ENCODE measurements around the gene PCDHA13. TPM values are rescaled to one million over a fixed set of nuclear protein-coding genes. Genes with fewer than 3 reads are reported as not detected.
"Not testable (repeated sequence)": the region's sequence is repeated elsewhere in the genome, so short reads cannot be mapped to it uniquely, and the experiment has no call there.

Gene PCDHA13, protein sequence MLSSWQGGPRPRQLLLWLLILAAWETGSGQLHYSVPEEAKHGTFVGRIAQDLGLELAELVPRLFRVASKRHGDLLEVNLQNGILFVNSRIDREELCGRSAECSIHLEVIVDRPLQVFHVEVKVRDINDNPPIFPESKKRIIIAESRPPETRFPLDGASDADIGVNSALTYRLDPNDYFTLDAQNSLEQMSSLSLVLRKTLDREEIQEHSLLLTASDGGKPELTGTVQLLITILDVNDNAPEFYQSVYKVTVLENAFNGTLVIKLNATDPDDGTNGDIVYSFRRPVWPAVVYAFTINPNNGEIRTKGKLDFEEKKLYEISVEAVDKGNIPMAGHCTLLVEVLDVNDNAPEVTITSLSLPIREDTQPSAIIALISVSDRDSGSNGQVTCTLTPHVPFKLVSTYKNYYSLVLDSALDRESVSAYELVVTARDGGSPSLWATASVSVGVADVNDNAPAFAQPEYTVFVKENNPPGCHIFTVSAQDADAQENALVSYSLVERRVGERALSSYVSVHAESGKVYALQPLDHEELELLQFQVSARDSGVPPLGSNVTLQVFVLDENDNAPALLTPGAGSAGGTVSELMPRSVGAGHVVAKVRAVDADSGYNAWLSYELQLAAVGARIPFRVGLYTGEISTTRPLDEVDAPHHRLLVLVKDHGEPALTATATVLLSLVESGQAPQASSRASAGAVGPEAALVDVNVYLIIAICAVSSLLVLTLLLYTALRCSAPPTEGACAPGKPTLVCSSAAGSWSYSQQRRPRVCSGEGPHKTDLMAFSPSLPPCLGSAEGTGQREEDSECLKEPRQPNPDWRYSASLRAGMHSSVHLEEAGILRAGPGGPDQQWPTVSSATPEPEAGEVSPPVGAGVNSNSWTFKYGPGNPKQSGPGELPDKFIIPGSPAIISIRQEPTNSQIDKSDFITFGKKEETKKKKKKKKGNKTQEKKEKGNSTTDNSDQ
- under 0.01 TPM in 1 of 2 replicates, not detected in the other for total RNA-seq

DNA sequence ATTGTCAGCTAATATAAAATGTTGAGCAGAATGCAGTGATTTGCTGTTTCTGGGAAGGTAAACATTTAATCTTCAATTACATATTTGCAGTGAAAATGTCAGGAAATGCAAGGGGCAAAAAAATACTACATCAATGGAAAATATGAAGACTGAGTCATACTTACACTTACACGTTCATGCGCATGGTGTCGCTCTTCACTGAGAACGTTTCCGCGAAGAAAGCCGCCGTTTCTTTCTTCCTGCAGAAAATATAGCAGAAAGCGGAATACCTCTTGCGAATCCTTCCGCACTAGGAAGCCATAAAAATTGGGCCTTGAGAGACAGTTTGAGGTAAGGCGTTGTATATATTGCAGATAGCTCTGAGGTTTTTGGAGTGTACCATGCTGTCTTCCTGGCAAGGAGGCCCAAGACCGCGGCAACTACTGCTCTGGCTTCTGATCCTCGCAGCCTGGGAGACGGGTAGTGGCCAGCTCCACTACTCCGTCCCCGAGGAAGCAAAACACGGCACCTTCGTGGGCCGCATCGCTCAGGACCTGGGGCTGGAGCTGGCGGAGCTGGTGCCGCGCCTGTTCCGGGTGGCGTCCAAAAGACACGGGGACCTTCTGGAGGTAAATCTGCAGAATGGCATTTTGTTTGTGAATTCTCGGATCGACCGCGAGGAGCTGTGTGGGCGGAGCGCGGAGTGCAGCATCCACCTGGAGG lies at the start of gene PCDHA13:
Gene PCDHA13, plus strand, starts transcription at position 236 of the 702 bp plus-strand sequence. Its CDS starts 145 bp downstream, at position 381.
- peak in 1 of 2 donors; percentile 8 for DNase-seq (ENCODE audit: low read depth in 2 of 2)

DNA sequence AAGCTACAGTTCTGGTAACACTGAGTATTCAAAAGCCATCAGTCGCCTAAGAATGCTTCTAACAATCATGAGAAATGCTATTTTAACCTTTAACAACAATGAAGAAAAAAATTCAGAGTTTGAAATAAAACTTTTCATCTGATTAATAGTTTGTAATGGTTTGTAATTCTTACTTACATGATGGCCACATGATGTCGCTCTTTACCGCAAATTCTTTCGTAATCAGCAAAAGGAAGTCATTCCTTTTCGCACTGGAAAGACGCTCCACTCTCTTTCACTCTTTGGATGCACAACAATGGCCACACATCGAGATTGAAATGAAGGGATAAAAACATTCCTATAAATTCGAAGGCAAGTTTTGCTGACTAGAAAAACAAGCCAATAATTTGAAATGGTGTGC lies 47.9 kb upstream of the PCDHA13 start, which contains the start of gene PCDHA7:
Gene PCDHA7, plus strand, starts transcription at position 277 of the 400 bp plus-strand sequence. Its CDS starts 115 bp downstream, at position 392.
- DNase-seq (ENCODE audit: low read depth in 2 of 2): peak; percentile 28 to 36

DNA sequence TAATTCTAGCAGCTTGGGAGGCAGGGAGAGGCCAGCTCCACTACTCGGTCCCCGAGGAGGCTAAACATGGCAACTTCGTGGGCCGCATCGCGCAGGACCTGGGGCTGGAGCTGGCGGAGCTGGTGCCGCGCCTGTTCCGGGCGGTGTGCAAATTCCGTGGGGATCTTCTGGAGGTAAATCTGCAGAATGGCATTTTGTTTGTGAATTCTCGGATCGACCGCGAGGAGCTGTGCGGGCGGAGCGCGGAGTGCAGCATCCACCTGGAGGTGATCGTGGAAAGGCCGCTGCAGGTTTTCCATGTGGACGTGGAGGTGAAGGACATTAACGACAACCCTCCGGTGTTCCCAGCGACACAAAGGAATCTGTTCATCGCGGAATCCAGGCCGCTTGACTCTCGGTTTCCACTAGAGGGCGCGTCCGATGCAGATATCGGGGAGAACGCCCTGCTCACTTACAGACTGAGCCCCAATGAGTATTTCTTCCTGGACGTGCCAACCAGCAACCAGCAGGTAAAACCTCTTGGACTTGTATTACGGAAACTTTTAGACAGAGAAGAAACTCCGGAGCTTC lies 47.4 kb upstream of the PCDHA13 start:
- not testable (repeated sequence) for DNase-seq (ENCODE audit: low read depth in 2 of 2)

DNA sequence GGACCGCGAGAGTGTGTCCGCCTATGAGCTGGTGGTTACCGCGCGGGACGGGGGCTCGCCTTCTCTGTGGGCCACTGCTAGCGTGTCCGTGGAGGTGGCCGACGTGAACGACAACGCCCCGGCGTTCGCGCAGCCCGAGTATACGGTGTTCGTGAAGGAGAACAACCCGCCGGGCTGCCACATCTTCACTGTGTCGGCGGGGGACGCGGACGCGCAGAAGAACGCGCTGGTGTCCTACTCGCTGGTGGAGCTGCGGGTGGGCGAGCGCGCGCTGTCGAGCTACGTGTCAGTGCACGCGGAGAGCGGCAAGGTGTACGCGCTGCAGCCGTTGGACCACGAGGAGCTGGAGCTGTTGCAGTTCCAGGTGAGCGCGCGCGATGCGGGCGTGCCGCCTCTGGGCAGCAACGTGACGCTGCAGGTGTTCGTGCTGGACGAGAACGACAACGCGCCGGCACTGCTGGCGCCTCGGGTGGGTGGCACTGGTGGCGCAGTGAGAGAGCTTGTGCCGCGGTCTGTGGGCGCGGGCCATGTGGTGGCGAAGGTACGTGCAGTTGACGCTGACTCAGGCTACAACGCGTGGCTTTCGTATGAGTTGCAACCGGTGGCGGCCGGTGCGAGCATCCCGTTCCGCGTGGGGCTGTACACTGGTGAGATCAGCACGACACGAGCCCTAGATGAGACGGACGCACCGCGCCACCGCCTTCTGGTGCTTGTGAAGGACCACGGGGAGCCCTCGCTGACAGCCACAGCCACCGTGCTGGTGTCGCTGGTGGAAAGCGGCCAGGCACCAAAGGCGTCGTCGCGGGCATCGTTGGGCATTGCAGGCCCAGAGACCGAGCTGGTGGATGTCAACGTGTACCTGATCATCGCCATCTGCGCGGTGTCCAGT lies 46.1 kb upstream of the PCDHA13 start:
- DNase-seq (ENCODE audit: low read depth in 2 of 2): no peak

DNA sequence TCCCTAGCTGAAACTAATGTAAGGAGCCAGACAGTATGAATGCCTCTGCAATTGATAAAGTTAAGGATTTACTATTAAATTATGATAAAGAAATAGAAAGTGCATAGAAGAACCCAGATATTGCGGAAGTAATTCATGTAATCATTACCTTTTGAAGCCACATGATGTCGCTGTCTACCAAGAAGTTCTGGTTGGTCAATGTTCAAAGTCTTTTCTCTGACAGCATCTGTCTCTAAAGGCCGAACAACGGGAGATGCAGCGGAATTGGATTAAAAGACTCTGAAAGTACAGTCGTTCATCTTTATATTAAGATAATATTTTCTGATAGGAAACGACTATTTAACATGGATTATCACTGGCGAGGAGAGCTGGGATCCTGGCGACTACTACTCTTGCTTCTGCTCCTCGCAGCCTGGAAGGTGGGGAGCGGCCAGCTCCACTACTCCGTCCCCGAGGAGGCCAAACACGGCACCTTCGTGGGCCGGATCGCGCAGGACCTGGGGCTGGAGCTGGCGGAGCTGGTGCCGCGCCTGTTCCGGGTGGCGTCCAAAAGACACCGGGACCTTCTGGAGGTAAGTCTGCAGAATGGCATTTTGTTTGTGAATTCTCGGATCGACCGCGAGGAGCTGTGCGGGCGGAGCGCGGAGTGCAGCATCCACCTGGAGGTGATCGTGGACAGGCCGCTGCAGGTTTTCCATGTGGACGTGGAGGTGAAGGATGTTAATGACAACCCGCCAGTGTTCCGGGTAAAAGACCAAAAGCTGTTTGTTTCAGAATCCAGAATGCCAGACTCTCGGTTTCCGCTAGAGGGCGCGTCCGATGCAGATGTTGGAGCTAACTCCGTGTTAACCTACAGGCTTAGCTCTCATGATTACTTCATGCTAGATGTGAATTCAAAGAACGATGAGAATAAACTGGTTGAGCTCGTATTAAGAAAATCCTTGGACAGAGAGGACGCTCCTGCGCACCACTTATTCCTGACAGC lies 40.7 kb upstream of the PCDHA13 start, which contains the start of gene PCDHA8:
Gene PCDHA8, plus strand, starts transcription at position 210 of the 985 bp plus-strand sequence. Its CDS starts 135 bp downstream, at position 345.
- peak in 1 of 2 donors; percentile 52 for DNase-seq (ENCODE audit: low read depth in 2 of 2)

DNA sequence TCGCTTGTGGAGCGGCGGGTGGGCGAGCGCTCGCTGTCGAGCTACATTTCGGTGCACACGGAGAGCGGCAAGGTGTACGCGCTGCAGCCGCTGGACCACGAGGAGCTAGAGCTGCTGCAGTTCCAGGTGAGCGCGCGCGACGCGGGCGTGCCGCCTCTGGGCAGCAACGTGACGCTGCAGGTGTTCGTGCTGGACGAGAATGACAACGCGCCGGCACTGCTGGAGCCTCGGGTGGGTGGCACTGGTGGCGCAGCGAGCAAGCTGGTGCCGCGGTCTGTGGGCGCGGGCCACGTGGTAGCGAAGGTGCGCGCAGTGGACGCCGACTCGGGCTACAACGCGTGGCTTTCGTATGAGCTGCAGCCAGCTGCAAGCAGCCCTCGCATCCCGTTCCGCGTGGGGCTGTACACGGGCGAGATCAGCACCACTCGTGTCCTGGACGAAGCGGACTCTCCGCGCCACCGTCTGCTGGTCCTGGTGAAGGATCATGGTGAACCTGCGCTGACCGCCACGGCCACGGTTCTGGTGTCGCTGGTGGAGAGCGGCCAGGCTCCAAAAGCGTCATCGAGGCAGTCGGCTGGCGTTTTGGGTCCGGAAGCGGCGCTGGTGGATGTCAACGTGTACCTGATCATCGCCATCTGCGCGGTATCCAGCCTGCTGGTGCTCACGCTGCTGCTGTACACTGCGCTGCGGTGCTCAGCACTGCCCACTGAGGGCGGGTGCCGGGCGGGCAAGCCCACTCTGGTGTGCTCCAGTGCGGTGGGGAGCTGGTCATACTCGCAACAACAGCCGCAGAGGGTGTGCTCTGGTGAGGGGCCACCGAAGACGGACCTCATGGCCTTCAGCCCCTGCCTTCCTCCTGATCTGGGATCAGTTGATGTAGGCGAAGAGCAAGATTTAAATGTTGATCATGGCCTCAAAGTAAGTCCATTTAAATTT lies 38.9 kb upstream of the PCDHA13 start:
- DNase-seq (ENCODE audit: low read depth in 2 of 2): no peak

DNA sequence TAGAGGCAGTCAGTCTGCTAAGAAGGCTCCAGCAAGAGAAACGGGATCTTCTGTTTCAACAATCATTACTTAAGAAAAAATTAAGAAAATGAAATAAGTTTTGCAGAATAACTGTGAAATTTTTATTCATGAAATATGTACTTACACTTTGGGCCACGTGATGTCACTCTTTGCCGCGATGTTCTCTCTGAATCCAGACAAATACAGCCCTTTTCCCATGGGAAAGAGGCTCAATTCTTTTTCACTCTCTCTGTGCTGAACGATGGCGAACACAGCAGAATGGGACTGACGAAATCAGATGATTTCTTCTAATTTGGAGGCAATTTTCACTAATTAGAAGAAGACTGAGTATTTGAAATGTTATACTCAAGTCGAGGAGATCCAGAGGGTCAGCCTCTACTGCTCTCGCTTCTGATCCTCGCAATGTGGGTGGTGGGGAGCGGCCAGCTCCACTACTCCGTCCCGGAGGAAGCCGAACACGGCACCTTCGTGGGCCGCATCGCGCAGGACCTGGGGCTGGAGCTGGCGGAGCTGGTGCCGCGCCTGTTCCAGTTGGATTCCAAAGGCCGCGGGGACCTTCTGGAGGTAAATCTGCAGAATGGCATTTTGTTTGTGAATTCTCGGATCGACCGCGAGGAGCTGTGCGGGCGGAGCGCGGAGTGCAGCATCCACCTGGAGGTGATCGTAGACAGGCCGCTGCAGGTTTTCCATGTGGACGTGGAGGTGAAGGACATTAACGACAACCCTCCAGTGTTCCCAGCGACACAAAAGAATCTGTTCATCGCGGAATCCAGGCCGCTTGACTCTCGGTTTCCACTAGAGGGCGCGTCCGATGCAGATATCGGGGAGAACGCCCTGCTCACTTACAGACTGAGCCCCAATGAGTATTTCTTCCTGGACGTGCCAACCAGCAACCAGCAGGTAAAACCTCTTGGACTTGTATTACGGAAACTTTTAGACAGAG lies 33.5 kb upstream of the PCDHA13 start, which contains the start of gene PCDHA9:
Gene PCDHA9, plus strand, starts transcription at position 244 of the 964 bp plus-strand sequence. Its CDS starts 114 bp downstream, at position 358.
- DNase-seq (ENCODE audit: low read depth in 2 of 2): not testable (repeated sequence)

DNA sequence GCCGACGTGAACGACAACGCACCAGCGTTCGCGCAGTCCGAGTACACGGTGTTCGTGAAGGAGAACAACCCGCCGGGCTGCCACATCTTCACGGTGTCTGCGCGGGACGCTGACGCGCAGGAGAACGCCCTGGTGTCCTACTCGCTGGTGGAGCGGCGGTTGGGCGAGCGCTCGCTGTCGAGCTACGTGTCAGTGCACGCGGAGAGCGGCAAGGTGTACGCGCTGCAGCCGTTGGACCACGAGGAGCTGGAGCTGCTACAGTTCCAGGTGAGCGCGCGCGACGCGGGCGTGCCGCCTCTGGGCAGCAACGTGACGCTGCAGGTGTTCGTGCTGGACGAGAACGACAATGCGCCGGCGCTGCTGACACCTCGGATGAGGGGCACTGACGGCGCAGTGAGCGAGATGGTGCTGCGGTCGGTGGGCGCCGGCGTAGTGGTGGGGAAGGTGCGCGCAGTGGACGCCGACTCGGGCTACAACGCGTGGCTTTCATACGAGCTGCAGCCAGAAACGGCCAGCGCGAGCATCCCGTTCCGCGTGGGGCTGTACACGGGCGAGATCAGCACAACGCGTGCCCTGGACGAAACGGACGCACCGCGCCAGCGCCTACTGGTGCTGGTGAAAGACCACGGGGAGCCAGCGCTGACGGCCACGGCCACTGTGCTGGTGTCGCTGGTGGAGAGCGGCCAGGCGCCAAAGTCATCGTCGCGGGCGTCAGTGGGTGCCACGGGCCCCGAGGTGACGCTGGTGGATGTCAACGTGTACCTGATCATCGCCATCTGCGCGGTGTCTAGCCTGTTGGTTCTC lies 31.9 kb upstream of the PCDHA13 start:
- not testable (repeated sequence) for DNase-seq (ENCODE audit: low read depth in 2 of 2)

DNA sequence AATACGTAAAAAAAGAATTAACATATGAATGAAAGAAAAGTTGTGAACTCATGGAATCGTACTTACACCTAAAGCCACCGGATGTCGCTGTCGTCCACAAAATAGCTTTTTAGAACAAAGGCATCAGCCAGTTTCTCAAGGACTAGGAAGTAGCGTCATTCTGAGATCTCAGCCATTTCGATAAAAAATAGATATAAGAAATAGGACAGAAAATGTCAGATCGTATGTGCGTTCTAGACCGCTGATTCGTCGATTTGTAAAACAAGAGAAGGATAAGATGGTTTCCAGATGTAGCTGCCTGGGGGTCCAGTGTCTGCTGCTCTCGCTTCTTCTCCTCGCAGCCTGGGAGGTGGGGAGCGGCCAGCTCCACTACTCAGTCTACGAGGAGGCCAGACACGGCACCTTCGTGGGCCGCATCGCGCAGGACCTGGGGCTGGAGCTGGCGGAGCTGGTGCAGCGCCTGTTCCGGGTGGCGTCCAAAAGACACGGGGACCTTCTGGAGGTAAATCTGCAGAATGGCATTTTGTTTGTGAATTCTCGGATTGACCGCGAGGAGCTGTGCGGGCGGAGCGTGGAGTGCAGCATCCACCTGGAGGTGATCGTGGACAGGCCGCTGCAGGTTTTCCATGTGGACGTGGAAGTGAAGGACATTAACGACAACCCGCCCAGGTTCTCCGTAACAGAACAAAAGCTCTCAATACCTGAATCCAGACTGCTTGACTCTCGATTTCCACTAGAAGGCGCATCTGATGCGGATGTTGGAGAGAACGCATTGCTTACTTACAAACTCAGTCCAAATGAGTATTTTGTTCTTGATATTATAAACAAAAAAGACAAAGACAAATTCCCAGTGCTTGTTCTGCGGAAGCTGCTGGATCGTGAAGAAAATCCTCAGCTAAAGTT lies 25.9 kb upstream of the PCDHA13 start, which contains the start of gene PCDHA10:
Gene PCDHA10, plus strand, starts transcription at position 126 of the 903 bp plus-strand sequence. Its CDS starts 152 bp downstream, at position 278.
- DNase-seq (ENCODE audit: low read depth in 2 of 2): no peak

DNA sequence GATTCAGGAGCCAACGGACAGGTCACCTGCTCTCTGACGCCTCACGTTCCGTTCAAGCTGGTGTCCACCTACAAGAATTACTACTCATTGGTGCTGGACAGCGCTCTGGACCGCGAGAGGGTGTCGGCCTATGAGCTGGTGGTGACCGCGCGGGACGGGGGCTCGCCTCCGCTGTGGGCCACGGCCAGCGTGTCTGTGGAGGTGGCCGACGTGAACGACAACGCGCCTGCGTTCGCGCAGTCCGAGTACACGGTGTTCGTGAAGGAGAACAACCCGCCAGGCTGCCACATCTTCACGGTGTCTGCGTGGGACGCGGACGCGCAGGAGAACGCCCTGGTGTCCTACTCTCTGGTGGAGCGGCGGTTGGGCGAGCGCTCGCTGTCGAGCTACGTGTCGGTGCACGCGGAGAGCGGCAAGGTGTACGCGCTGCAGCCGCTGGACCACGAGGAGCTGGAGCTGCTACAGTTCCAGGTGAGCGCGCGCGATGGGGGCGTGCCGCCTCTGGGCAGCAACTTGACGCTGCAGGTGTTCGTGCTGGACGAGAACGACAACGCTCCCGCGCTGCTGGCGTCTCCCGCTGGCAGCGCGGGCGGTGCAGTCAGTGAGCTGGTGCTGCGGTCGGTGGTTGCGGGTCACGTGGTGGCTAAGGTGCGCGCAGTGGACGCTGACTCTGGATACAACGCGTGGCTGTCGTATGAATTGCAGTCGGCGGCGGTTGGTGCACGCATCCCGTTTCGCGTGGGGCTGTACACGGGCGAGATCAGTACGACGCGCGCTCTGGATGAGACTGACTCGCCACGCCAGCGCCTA lies 24.5 kb upstream of the PCDHA13 start:
- DNase-seq (ENCODE audit: low read depth in 2 of 2): no peak

DNA sequence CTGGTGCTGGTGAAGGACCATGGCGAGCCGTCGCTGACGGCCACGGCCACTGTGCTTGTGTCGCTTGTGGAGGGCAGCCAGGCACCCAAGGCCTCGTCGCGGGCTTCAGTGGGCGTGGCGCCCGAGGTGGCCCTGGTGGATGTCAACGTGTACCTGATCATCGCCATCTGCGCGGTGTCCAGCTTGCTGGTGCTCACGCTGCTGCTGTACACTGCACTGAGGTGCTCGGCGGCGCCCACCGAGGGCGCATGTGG lies 24.0 kb upstream of the PCDHA13 start:
- DNase-seq (ENCODE audit: low read depth in 2 of 2): no peak

DNA sequence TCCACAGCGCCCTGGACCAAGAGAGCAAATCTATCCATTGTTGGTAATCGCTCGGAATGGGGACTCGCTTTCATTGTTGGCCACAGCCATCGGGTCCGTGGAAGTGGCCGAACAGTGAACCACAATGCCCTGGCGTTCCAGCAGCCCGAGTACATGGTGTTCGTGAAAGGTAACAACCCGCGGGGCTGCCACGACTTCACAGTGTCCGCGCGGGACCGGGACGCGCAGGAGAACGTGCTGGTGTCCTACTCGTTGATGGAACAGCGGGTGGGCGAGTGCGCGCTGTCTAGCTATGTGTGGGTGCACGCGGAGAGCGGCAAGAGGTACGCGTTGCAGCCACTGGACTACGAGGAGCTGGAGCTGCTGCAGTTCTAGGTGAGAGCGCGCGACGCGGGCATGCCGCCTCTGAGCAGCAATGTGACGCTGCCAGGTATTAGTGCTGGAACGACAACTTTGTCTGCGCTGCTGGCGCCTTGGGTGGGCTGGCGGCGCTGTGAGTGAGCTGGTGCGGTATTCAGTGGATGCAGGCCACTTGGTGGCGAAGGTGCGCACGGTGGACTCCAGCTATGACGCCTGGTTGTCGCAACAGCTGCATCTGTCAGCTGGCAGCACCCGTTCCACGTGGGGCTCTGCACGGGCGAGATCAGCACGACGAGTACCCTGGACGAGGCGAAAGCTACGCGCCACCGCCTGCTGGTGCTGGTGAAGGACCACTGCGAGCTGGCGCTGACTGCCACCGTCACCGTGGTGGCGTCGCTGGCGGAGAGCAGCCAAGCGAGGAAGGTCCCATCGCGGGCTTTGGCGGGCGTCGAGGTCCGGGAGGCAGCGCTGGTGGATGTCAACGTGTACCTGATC lies 19.3 kb upstream of the PCDHA13 start:
- DNase-seq (ENCODE audit: low read depth in 2 of 2): no peak
